Measurements from ENCODE around the gene SMIM13.

SMIM13 gene

DNA sequence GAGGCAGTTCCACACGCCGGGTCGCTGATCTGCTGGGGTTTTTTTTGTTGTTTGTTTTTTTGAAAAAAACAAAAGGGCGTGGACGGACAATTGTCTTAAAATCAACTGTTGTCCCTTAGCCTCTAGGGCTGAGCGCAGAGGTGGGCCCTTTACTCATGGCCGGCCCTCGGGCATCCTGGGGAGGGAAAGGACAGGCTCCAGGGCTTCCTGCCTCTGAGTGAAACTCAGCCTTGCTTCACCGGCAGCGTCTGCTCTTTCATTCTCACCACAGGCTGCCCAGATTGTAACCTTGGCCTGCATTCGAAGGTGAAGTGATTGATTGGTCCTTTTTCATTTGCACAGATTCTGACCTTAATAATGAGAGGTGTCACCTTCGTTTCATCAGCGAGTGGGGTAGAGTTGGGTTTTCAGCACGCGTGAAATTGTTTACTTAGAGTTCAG, 797 bp downstream of the SMIM13 start:
- H3K27me3 ChIP-seq (ENCODE audit: insufficient read depth, low read depth, severe bottlenecking), result no peaks in the 10 kb centered on the region
- H3K27ac ChIP-seq, result peak overlapping the region; percentile 98
- no peaks in the 10 kb centered on the region for H3K9me3 ChIP-seq (ENCODE audit: severe bottlenecking)
- peak; percentile 60 for DNase-seq
- H3K4me3 ChIP-seq (ENCODE audit: low read depth, low read length), result peak overlapping the region; percentile 96
- TF ChIP-seq, protein P1, sequence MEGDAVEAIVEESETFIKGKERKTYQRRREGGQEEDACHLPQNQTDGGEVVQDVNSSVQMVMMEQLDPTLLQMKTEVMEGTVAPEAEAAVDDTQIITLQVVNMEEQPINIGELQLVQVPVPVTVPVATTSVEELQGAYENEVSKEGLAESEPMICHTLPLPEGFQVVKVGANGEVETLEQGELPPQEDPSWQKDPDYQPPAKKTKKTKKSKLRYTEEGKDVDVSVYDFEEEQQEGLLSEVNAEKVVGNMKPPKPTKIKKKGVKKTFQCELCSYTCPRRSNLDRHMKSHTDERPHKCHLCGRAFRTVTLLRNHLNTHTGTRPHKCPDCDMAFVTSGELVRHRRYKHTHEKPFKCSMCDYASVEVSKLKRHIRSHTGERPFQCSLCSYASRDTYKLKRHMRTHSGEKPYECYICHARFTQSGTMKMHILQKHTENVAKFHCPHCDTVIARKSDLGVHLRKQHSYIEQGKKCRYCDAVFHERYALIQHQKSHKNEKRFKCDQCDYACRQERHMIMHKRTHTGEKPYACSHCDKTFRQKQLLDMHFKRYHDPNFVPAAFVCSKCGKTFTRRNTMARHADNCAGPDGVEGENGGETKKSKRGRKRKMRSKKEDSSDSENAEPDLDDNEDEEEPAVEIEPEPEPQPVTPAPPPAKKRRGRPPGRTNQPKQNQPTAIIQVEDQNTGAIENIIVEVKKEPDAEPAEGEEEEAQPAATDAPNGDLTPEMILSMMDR (IDR thresholded peaks at IDR 0.05; ENCODE audit: low read depth, low read length), result no peak
- peaks cover 27% of the 10 kb centered on the region for H3K36me3 ChIP-seq

DNA sequence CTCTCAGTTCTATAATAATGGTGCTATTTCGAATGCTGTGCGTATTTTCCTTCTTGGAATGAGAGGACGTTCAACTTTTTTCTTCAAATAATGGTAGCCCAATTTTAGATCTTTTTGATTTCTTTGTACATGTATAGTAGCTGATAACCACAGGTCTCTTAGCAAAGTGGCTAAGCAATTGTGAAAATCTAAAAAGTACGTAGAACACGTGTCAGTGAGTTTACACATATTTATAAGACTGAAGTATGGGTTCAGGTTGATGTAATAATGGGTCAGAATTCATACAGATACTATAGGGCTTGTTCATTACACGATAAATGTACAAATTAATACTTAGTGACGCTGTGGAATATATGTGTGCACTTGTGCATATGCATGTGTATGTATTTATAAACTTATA, 1.3 kb downstream of the SMIM13 start:
- H3K27ac ChIP-seq, result peak overlapping the region; percentile 98
- H3K9me3 ChIP-seq (ENCODE audit: severe bottlenecking), result no peaks in the 10 kb centered on the region
- DNase-seq, result no peak
- H3K27me3 ChIP-seq (ENCODE audit: insufficient read depth, low read depth, severe bottlenecking), result no peaks in the 10 kb centered on the region
- peak overlapping the region; percentile 96 for H3K4me3 ChIP-seq (ENCODE audit: low read depth, low read length)
- peaks cover 32% of the 10 kb centered on the region for H3K36me3 ChIP-seq
- TF ChIP-seq, protein P1 (IDR thresholded peaks at IDR 0.05; ENCODE audit: low read depth, low read length), result no peak

DNA sequence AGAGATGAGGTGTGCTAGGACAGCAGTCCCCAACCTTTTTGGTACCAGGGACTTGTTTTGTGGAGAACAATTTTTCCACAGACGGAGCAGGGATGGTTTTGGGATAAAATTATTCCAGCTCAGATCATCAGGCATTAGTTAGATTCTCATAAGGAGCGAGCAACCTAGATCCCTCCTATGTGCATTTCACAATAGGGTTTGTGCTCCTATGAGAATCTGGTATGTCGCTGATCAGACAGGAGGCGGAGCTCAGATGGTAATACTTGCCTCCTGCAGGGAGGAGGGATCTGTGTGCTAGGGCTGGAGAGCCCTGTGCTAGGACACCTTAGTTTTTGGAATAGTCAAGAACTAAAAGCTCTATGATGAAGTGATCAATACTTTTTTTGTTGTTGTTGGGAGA, 2.5 kb downstream of the SMIM13 start:
- peak; percentile 80 for DNase-seq
- Histone ChIP-seq H3K9me3 (ENCODE audit: severe bottlenecking) (no peaks in the 10 kb centered on the region), H3K27ac (peak overlapping the region; percentile 98), H3K4me3 (ENCODE audit: low read depth, low read length) (peak overlapping the region; percentile 96), H3K36me3 (peaks cover 43% of the 10 kb centered on the region), H3K27me3 (ENCODE audit: insufficient read depth, low read depth, severe bottlenecking) (no peaks in the 10 kb centered on the region)
- TF ChIP-seq, protein P1 (IDR thresholded peaks at IDR 0.05; ENCODE audit: low read depth, low read length), result no peak

DNA sequence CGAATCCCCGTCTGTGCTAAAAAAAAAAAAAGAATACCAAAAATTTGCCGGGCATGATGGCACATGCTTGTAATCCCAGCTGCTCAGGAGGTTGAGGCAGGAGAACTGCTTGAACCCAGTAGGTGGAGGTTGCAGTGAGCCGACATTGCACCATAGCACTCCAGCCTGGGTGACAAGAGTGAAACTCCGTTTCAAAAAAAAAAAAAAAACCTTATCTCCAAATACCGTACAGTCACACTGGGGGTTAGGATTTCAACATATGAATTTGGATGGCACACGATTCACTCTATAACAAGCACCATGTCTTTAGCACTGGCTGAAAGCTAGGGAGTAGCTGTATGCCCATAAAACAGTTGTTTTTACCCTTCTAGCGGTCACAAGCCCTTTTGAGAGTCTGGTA, 3.8 kb downstream of the SMIM13 start:
- Histone ChIP-seq H3K27me3 (ENCODE audit: insufficient read depth, low read depth, severe bottlenecking) (no peaks in the 10 kb centered on the region), H3K4me3 (ENCODE audit: low read depth, low read length) (no peak overlapping the region), H3K36me3 (peaks cover 52% of the 10 kb centered on the region), H3K27ac (peak overlapping the region; percentile 9; the same call in 1 of the 2 replicates), H3K9me3 (ENCODE audit: severe bottlenecking) (no peaks in the 10 kb centered on the region)
- no peak for DNase-seq
- TF ChIP-seq, protein P1 (IDR thresholded peaks at IDR 0.05; ENCODE audit: low read depth, low read length), result no peak

DNA sequence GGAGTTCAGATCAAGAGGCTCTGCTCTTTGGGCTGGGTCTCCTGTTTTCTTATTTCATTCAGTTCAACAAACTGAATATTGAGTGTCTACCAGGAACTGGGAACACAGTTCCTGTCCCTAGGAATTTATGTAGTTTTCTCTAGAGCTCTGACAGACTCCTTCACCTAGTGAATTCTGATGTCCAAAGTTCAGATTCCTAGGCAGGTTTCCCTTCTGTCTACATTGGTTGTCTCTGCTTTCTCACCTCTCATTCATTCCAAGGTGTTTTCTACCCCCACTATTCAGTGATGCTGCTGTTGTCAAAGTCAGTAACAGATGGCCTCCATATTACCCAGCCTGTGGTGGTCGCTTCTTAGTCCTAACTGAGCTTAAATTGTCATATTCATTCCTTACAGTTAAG, 4.4 kb downstream of the SMIM13 start:
- no peaks in the 10 kb centered on the region for H3K9me3 ChIP-seq (ENCODE audit: severe bottlenecking)
- no peak for DNase-seq
- no peaks in the 10 kb centered on the region for H3K27me3 ChIP-seq (ENCODE audit: insufficient read depth, low read depth, severe bottlenecking)
- peak overlapping the region; percentile 9; the same call in 1 of the 2 replicates for H3K27ac ChIP-seq
- H3K36me3 ChIP-seq, result peaks cover 57% of the 10 kb centered on the region
- H3K4me3 ChIP-seq (ENCODE audit: low read depth, low read length), result no peak overlapping the region
- TF ChIP-seq, protein P1 (IDR thresholded peaks at IDR 0.05; ENCODE audit: low read depth, low read length), result no peak

DNA sequence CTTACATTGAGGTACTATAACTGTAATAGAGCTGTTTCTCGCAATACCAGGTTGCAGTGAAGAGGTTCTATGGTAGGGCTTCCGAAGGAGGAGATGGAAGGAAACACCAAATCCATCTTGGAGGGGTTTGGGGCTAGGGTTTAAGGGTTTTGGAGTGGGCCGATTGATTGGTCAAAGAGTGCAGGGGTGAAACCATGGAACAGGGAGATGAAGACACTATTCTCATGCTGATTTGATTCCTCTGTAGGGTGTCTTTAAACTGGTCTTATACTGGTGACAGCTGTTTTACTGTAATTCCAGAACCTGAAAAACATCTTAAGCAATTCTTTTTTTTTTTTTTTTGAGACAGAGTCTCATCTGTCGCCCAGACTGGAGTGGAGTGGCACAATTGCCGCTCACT, 7.8 kb downstream of the SMIM13 start:
- peaks cover 2% of the 10 kb centered on the region for H3K9me3 ChIP-seq (ENCODE audit: severe bottlenecking)
- H3K27me3 ChIP-seq (ENCODE audit: insufficient read depth, low read depth, severe bottlenecking), result no peaks in the 10 kb centered on the region
- H3K36me3 ChIP-seq, result peaks cover 68% of the 10 kb centered on the region
- H3K27ac ChIP-seq, result no peak overlapping the region
- TF ChIP-seq, protein P1 (IDR thresholded peaks at IDR 0.05; ENCODE audit: low read depth, low read length), result no peak
- DNase-seq, result no peak
- no peak overlapping the region for H3K4me3 ChIP-seq (ENCODE audit: low read depth, low read length)
